Measurements from ENCODE around the gene BTD.

Gene BTD

GRCh38 chr3:15635121-15635661 is 33.6 kb downstream of the BTD start:
- Histone ChIP-seq H3K9me3 (ENCODE audit: control insufficient read depth, low read length) (no peaks in the 10 kb centered on the region), H3K4me1 (ENCODE audit: control insufficient read depth, insufficient read depth, low read length, poor library complexity, severe bottlenecking) (peaks cover 15% of the 10 kb centered on the region), H3K27me3 (replicated peaks; ENCODE audit: control insufficient read depth, insufficient read depth, low read length, poor library complexity, severe bottlenecking) (no peaks in the 10 kb centered on the region), H3K36me3 (ENCODE audit: control insufficient read depth, insufficient read depth, low read length) (no peaks in the 10 kb centered on the region), H3K4me3 (ENCODE audit: insufficient read depth, low read depth, low read length, poor library complexity, severe bottlenecking) (no peak overlapping the region), H3K27ac (ENCODE audit: insufficient read depth, low read length, poor library complexity, severe bottlenecking) (no peak overlapping the region)
- DNase-seq: no peak

- no peaks in the 10 kb centered on the region for H3K36me3 ChIP-seq (ENCODE audit: control insufficient read depth, insufficient read depth, low read length)
- H3K4me1 ChIP-seq (ENCODE audit: control insufficient read depth, insufficient read depth, low read length, poor library complexity, severe bottlenecking): peaks cover 15% of the 10 kb centered on the region
- H3K27me3 ChIP-seq (replicated peaks; ENCODE audit: control insufficient read depth, insufficient read depth, low read length, poor library complexity, severe bottlenecking): no peaks in the 10 kb centered on the region
- no peaks in the 10 kb centered on the region for H3K9me3 ChIP-seq (ENCODE audit: control insufficient read depth, low read length)
- no peak overlapping the region for H3K4me3 ChIP-seq (ENCODE audit: insufficient read depth, low read depth, low read length, poor library complexity, severe bottlenecking)
- no peak overlapping the region for H3K27ac ChIP-seq (ENCODE audit: insufficient read depth, low read length, poor library complexity, severe bottlenecking)
- no peak for DNase-seq
Observed at GRCh38 chr3:15636028-15636709, 34.6 kb downstream of the BTD start.

- H3K4me1 ChIP-seq (ENCODE audit: control insufficient read depth, insufficient read depth, low read length, poor library complexity, severe bottlenecking): peaks cover 15% of the 10 kb centered on the region
- DNase-seq: no peak
- no peak overlapping the region for H3K27ac ChIP-seq (ENCODE audit: insufficient read depth, low read length, poor library complexity, severe bottlenecking)
- no peak overlapping the region for H3K4me3 ChIP-seq (ENCODE audit: insufficient read depth, low read depth, low read length, poor library complexity, severe bottlenecking)
- H3K27me3 ChIP-seq (replicated peaks; ENCODE audit: control insufficient read depth, insufficient read depth, low read length, poor library complexity, severe bottlenecking): no peaks in the 10 kb centered on the region
- no peaks in the 10 kb centered on the region for H3K36me3 ChIP-seq (ENCODE audit: control insufficient read depth, insufficient read depth, low read length)
- H3K9me3 ChIP-seq (ENCODE audit: control insufficient read depth, low read length): no peaks in the 10 kb centered on the region
Observed at GRCh38 chr3:15637131-15637951, 35.8 kb downstream of the BTD start.

GRCh38 chr3:15638193-15638890 is 36.8 kb downstream of the BTD start:
- Histone ChIP-seq H3K36me3 (ENCODE audit: control insufficient read depth, insufficient read depth, low read length) (no peaks in the 10 kb centered on the region), H3K4me3 (ENCODE audit: insufficient read depth, low read depth, low read length, poor library complexity, severe bottlenecking) (no peak overlapping the region), H3K4me1 (ENCODE audit: control insufficient read depth, insufficient read depth, low read length, poor library complexity, severe bottlenecking) (peaks cover 15% of the 10 kb centered on the region), H3K27me3 (replicated peaks; ENCODE audit: control insufficient read depth, insufficient read depth, low read length, poor library complexity, severe bottlenecking) (no peaks in the 10 kb centered on the region), H3K9me3 (ENCODE audit: control insufficient read depth, low read length) (no peaks in the 10 kb centered on the region), H3K27ac (ENCODE audit: insufficient read depth, low read length, poor library complexity, severe bottlenecking) (no peak overlapping the region)
- no peak for DNase-seq

- DNase-seq: no peak
- Histone ChIP-seq H3K27me3 (replicated peaks; ENCODE audit: control insufficient read depth, insufficient read depth, low read length, poor library complexity, severe bottlenecking) (no peaks in the 10 kb centered on the region), H3K36me3 (ENCODE audit: control insufficient read depth, insufficient read depth, low read length) (no peaks in the 10 kb centered on the region), H3K4me1 (ENCODE audit: control insufficient read depth, insufficient read depth, low read length, poor library complexity, severe bottlenecking) (peaks cover 15% of the 10 kb centered on the region), H3K27ac (ENCODE audit: insufficient read depth, low read length, poor library complexity, severe bottlenecking) (no peak overlapping the region), H3K9me3 (ENCODE audit: control insufficient read depth, low read length) (no peaks in the 10 kb centered on the region), H3K4me3 (ENCODE audit: insufficient read depth, low read depth, low read length, poor library complexity, severe bottlenecking) (no peak overlapping the region)
Observed at GRCh38 chr3:15638891-15639262, 37.3 kb downstream of the BTD start.

- Histone ChIP-seq H3K9me3 (ENCODE audit: control insufficient read depth, low read length) (no peaks in the 10 kb centered on the region), H3K4me1 (ENCODE audit: control insufficient read depth, insufficient read depth, low read length, poor library complexity, severe bottlenecking) (peaks cover 30% of the 10 kb centered on the region), H3K27me3 (replicated peaks; ENCODE audit: control insufficient read depth, insufficient read depth, low read length, poor library complexity, severe bottlenecking) (no peaks in the 10 kb centered on the region), H3K4me3 (ENCODE audit: insufficient read depth, low read depth, low read length, poor library complexity, severe bottlenecking) (no peak overlapping the region), H3K36me3 (ENCODE audit: control insufficient read depth, insufficient read depth, low read length) (no peaks in the 10 kb centered on the region), H3K27ac (ENCODE audit: insufficient read depth, low read length, poor library complexity, severe bottlenecking) (no peak overlapping the region)
- DNase-seq: no peak
Observed at GRCh38 chr3:15645246-15645645, 43.7 kb downstream of the BTD start.

GRCh38 chr3:15645740-15646501 is 44.4 kb downstream of the BTD start:
- Histone ChIP-seq H3K27me3 (replicated peaks; ENCODE audit: control insufficient read depth, insufficient read depth, low read length, poor library complexity, severe bottlenecking) (no peaks in the 10 kb centered on the region), H3K9me3 (ENCODE audit: control insufficient read depth, low read length) (no peaks in the 10 kb centered on the region), H3K27ac (ENCODE audit: insufficient read depth, low read length, poor library complexity, severe bottlenecking) (no peak overlapping the region), H3K4me1 (ENCODE audit: control insufficient read depth, insufficient read depth, low read length, poor library complexity, severe bottlenecking) (peaks cover 30% of the 10 kb centered on the region), H3K36me3 (ENCODE audit: control insufficient read depth, insufficient read depth, low read length) (no peaks in the 10 kb centered on the region), H3K4me3 (ENCODE audit: insufficient read depth, low read depth, low read length, poor library complexity, severe bottlenecking) (no peak overlapping the region)
- no peak for DNase-seq

GRCh38 chr3:15646851-15647511 is 45.4 kb downstream of the BTD start:
- H3K4me3 ChIP-seq (ENCODE audit: insufficient read depth, low read depth, low read length, poor library complexity, severe bottlenecking): peak overlapping the region; percentile 3
- peaks cover 30% of the 10 kb centered on the region for H3K4me1 ChIP-seq (ENCODE audit: control insufficient read depth, insufficient read depth, low read length, poor library complexity, severe bottlenecking)
- H3K9me3 ChIP-seq (ENCODE audit: control insufficient read depth, low read length): no peaks in the 10 kb centered on the region
- H3K27ac ChIP-seq (ENCODE audit: insufficient read depth, low read length, poor library complexity, severe bottlenecking): no peak overlapping the region
- no peak for DNase-seq
- H3K27me3 ChIP-seq (replicated peaks; ENCODE audit: control insufficient read depth, insufficient read depth, low read length, poor library complexity, severe bottlenecking): no peaks in the 10 kb centered on the region
- no peaks in the 10 kb centered on the region for H3K36me3 ChIP-seq (ENCODE audit: control insufficient read depth, insufficient read depth, low read length)

- Histone ChIP-seq H3K4me1 (ENCODE audit: control insufficient read depth, insufficient read depth, low read length, poor library complexity, severe bottlenecking) (peaks cover 30% of the 10 kb centered on the region), H3K27me3 (replicated peaks; ENCODE audit: control insufficient read depth, insufficient read depth, low read length, poor library complexity, severe bottlenecking) (no peaks in the 10 kb centered on the region), H3K36me3 (ENCODE audit: control insufficient read depth, insufficient read depth, low read length) (no peaks in the 10 kb centered on the region), H3K9me3 (ENCODE audit: control insufficient read depth, low read length) (no peaks in the 10 kb centered on the region), H3K27ac (ENCODE audit: insufficient read depth, low read length, poor library complexity, severe bottlenecking) (peak overlapping the region; percentile 14), H3K4me3 (ENCODE audit: insufficient read depth, low read depth, low read length, poor library complexity, severe bottlenecking) (peak overlapping the region; percentile 3)
- DNase-seq: peak; percentile 30 to 43 (median 41)
Observed at GRCh38 chr3:15647611-15648167, 46.1 kb downstream of the BTD start.

All from effector memory CD4-positive, alpha-beta T cell (primary cell).